Sigmoid colon (tissue), 4 donors: ENCODE results near the gene CENPP.

Source experiments
- EP300 ChIP-seq, 4 donors: sonication (generic); formaldehyde crosslinking; IDR thresholded peaks; one replicate each; pipeline ENCODE4 v1.6.1; 2017; ENCODE audit warnings: antibody characterized with exemption in 4 of 4
- POLR2A ChIP-seq, 2 donors: fragments of 450-650 bp; IDR thresholded peaks; one replicate each; pipeline ENCODE4 v1.6.1; 2016; ENCODE audit warnings: antibody characterized with exemption in 2 of 2, mild to moderate bottlenecking in 2 of 2, moderate library complexity in 2 of 2
- POLR2AphosphoS5 ChIP-seq, 4 donors: sonication (generic); formaldehyde crosslinking; IDR thresholded peaks; one replicate each; pipeline ENCODE4 v1.6.1; 2017; ENCODE audit warnings: antibody characterized with exemption in 4 of 4
- TF ChIP-seq, protein P1 (sequence below), 4 experiments: fragments of 450-650 bp in 3 of 4; fragments of 200-600 bp in 1 of 4; IDR thresholded peaks; one replicate each; pipeline ENCODE4 v1.5.1; 2016 to 2019; ENCODE audit warnings: antibody characterized with exemption in 4 of 4, mild to moderate bottlenecking in 3 of 4, moderate library complexity in 2 of 4

- no peak for TF ChIP-seq POLR2A (IDR thresholded peaks at IDR 0.05)
- TF ChIP-seq, protein P1, sequence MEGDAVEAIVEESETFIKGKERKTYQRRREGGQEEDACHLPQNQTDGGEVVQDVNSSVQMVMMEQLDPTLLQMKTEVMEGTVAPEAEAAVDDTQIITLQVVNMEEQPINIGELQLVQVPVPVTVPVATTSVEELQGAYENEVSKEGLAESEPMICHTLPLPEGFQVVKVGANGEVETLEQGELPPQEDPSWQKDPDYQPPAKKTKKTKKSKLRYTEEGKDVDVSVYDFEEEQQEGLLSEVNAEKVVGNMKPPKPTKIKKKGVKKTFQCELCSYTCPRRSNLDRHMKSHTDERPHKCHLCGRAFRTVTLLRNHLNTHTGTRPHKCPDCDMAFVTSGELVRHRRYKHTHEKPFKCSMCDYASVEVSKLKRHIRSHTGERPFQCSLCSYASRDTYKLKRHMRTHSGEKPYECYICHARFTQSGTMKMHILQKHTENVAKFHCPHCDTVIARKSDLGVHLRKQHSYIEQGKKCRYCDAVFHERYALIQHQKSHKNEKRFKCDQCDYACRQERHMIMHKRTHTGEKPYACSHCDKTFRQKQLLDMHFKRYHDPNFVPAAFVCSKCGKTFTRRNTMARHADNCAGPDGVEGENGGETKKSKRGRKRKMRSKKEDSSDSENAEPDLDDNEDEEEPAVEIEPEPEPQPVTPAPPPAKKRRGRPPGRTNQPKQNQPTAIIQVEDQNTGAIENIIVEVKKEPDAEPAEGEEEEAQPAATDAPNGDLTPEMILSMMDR (IDR thresholded peaks at IDR 0.05), result no peak
- no peak for TF ChIP-seq POLR2AphosphoS5 (IDR thresholded peaks at IDR 0.05)
- TF ChIP-seq EP300 (IDR thresholded peaks at IDR 0.05), result no peak
These were observed 197.5 kb downstream of the CENPP start for GRCh38 chr9:92522983-92523970.
